Stimulated activated CD8-positive, alpha-beta memory T cell treated with anti-CD3 and anti-CD28 coated beads, Interleukin-12 subunit alpha, Interleukin-12 subunit beta, amount 100 ng/mL, for 4 hours (primary cell): ENCODE measurements around the gene DACT2.

Experiments
- DNase-seq: peaks from one replicate; pipeline ENCODE4 v3.0.0-alpha.2; 2020; ENCODE audit warnings: low read depth

The DACT2 gene

GRCh38 chr6:168348186-168348585 lies 28.6 kb upstream of the DACT2 start:
- no peak for DNase-seq

- DNase-seq = no peak
These were observed 28.0 kb upstream of the DACT2 start for GRCh38 chr6:168347615-168348014.

GRCh38 chr6:168347053-168347452 lies 27.5 kb upstream of the DACT2 start:
- DNase-seq = no peak

- DNase-seq = no peak
These were observed 26.5 kb upstream of the DACT2 start for GRCh38 chr6:168345896-168346754.

GRCh38 chr6:168345266-168345665 lies 25.7 kb upstream of the DACT2 start:
- no peak for DNase-seq

- no peak for DNase-seq
These were observed 24.8 kb upstream of the DACT2 start for GRCh38 chr6:168344338-168344737.

GRCh38 chr6:168343239-168344150 lies 23.9 kb upstream of the DACT2 start:
- DNase-seq = no peak

GRCh38 chr6:168342636-168343035 lies 23.1 kb upstream of the DACT2 start:
- no peak for DNase-seq

GRCh38 chr6:168341280-168341900 lies 21.8 kb upstream of the DACT2 start:
- no peak for DNase-seq

GRCh38 chr6:168340819-168341218 lies 21.2 kb upstream of the DACT2 start:
- no peak for DNase-seq

GRCh38 chr6:168338777-168339176 lies 19.2 kb upstream of the DACT2 start:
- DNase-seq = no peak

GRCh38 chr6:168336967-168337366 lies 17.4 kb upstream of the DACT2 start:
- no peak for DNase-seq

- DNase-seq = no peak
These were observed 14.4 kb upstream of the DACT2 start for GRCh38 chr6:168333989-168334388.

- DNase-seq = no peak
These were observed 13.9 kb upstream of the DACT2 start for GRCh38 chr6:168333491-168333890.

- no peak for DNase-seq
These were observed 13.5 kb upstream of the DACT2 start for GRCh38 chr6:168333039-168333438.

GRCh38 chr6:168332020-168332419 lies 12.4 kb upstream of the DACT2 start:
- DNase-seq = no peak

GRCh38 chr6:168331058-168331457 lies 11.5 kb upstream of the DACT2 start:
- DNase-seq = no peak

GRCh38 chr6:168330403-168330802 lies 10.8 kb upstream of the DACT2 start:
- no peak for DNase-seq

- DNase-seq = no peak
These were observed 8.5 kb upstream of the DACT2 start for GRCh38 chr6:168328086-168328485.

GRCh38 chr6:168326294-168327261 lies 7.0 kb upstream of the DACT2 start:
- no peak for DNase-seq

GRCh38 chr6:168322966-168323365 lies 3.4 kb upstream of the DACT2 start:
- DNase-seq = no peak
